Karpas-422 (cell line): ENCODE measurements around the gene BLNK. TPM values are rescaled to one million over a fixed set of nuclear protein-coding genes. Genes with fewer than 3 reads are reported as not detected.
A peak's percentile ranks its signal among the peaks of the same experiment; 100 is the strongest.

Experiments used
- DNase-seq: peaks from one replicate; pipeline ENCODE4 v3.0.0-alpha.2; 2015
- H2AFZ ChIP-seq: fragments of 200-600 bp; sonication (generic); 2 replicates; pipeline ENCODE4 v1.6.1; 2014; ENCODE audit warnings: antibody characterized with exemption, low read length, mixed read lengths
- H3K27ac ChIP-seq: fragments of 200-600 bp; sonication (generic); 2 replicates; pipeline ENCODE4 v1.5.1; 2014; ENCODE audit warnings: mild to moderate bottlenecking, low read length, moderate library complexity
- H3K27me3 ChIP-seq: fragments of 200-600 bp; sonication (generic); 2 replicates; pipeline ENCODE4 v1.6.1; 2014; ENCODE audit warnings: low read length, mixed read lengths
- H3K36me3 ChIP-seq: fragments of 200-600 bp; sonication (generic); 2 replicates; pipeline ENCODE4 v1.6.1; 2014; ENCODE audit warnings: low read length, mixed read lengths; ENCODE audit not compliant: insufficient read depth
- H3K4me1 ChIP-seq: fragments of 200-600 bp; sonication (generic); 2 replicates; pipeline ENCODE4 v1.6.1; 2014; ENCODE audit warnings: mild to moderate bottlenecking, low read length, mixed read lengths
- H3K4me2 ChIP-seq: fragments of 200-600 bp; sonication (generic); 2 replicates; pipeline ENCODE4 v1.6.1; 2014; ENCODE audit warnings: low read length, low read depth, mild to moderate bottlenecking; ENCODE audit not compliant: poor library complexity, severe bottlenecking
- H3K4me3 ChIP-seq: fragments of 200-600 bp; sonication (generic); 2 replicates; pipeline ENCODE4 v1.5.1; 2014; ENCODE audit warnings: mild to moderate bottlenecking, antibody characterized with exemption, low read length, mixed read lengths
- H3K79me2 ChIP-seq: fragments of 200-600 bp; sonication (generic); 2 replicates; pipeline ENCODE4 v1.6.1; 2014; ENCODE audit warnings: mild to moderate bottlenecking, low read length, mixed read lengths
- H3K9ac ChIP-seq: fragments of 200-600 bp; sonication (generic); 2 replicates; pipeline ENCODE4 v1.6.0; 2014; ENCODE audit warnings: low read length
- H3K9me2 ChIP-seq: fragments of 200-600 bp; sonication (generic), shearing (Covaris generic); replicated peaks from 2 replicates; pipeline ENCODE4 v1.6.0; 2014; ENCODE audit warnings: mild to moderate bottlenecking, low read length, moderate library complexity; ENCODE audit not compliant: insufficient read depth
- H3K9me3 ChIP-seq: fragments of 300-700, 200-600 bp; sonication (generic); 2 replicates; pipeline ENCODE4 v1.6.1; 2014; ENCODE audit warnings: low read length, mixed read lengths
- H4K20me1 ChIP-seq: fragments of 200-600 bp; sonication (generic); 2 replicates; pipeline ENCODE4 v1.6.1; 2014; ENCODE audit warnings: mild to moderate bottlenecking, antibody characterized with exemption, low read length, low read depth; ENCODE audit not compliant: insufficient read depth
- total RNA-seq: library from RNA; depleted of rRNA; stranded (reverse); fragments of >200 nt; shearing (Covaris generic); gene quantifications from 2 replicates; pipeline ENCODE4 v1.2.3, GENCODE V29; 2014; ENCODE audit warnings: low replicate concordance

BLNK gene
- total RNA-seq, 1 experiment from 2014 or later: 99.1 TPM

DNA sequence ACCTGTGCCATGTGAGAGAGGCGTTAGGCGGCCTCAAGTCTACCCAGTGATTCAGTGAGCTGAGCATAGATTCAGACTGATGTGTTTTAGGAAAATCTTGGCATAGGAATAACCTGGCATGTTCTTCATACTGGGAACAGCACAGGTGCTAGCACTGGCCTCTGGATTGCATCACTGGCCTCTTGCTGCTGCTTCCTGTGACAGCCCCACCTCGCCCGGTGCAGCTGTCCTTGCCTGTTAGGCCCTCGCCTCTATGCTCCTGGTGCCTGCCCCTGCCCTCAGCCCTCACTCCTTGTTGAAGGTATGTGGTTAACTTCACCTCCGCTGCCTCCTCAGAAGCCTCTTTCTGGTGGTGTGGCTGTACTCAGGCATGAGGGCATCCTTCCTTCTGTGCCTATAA is 46.2 kb downstream of the BLNK start:
- Histone ChIP-seq H3K9ac (no peak overlapping the region), H3K9me2 (no peaks in the 10 kb centered on the region), H3K36me3 (peaks cover 31% of the 10 kb centered on the region; the same call in 1 of the 2 replicates), H3K27ac (no peak overlapping the region), H3K27me3 (no peaks in the 10 kb centered on the region), H3K79me2 (peaks cover 8% of the 10 kb centered on the region; the same call in 1 of the 2 replicates), H2AFZ (no peak overlapping the region), H3K4me2 (no peak overlapping the region), H3K9me3 (no peaks in the 10 kb centered on the region), H3K4me1 (peaks cover 7% of the 10 kb centered on the region), H3K4me3 (no peak overlapping the region), H4K20me1 (no peaks in the 10 kb centered on the region)
- no peak for DNase-seq

- no peak overlapping the region for H3K4me2 ChIP-seq
- DNase-seq: no peak
- H3K27me3 ChIP-seq: no peaks in the 10 kb centered on the region
- H3K27ac ChIP-seq: no peak overlapping the region
- peaks cover 26% of the 10 kb centered on the region; the same call in 1 of the 2 replicates for H3K36me3 ChIP-seq
- no peaks in the 10 kb centered on the region for H4K20me1 ChIP-seq
- no peak overlapping the region for H2AFZ ChIP-seq
- no peaks in the 10 kb centered on the region for H3K9me3 ChIP-seq
- no peak overlapping the region for H3K9ac ChIP-seq
- no peaks in the 10 kb centered on the region for H3K79me2 ChIP-seq
- H3K4me3 ChIP-seq: no peak overlapping the region
- H3K4me1 ChIP-seq: peaks cover 2% of the 10 kb centered on the region
- no peaks in the 10 kb centered on the region for H3K9me2 ChIP-seq
Measured at GRCh38 chr10:96222908-96223307, 48.5 kb downstream of the BLNK start.

DNA sequence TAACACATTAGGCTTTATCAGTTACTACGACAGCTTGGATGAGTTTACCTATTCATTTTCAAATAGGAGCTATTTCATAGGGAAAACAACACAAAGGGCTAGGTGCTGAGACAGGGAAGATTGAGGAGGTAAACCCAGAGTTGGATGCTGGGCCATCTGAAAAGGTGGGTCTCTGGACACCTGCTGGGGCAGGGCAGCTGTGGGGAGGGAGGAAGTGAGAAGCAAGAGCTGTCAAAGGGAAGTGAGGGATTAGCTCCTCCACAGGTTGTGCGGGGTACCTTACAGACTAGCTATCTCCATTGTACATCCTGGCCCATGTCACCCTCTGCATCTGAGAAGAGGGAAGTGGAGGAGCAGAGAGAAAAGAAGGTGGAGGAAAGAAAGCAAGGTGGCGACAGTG is 48.9 kb downstream of the BLNK start:
- Histone ChIP-seq H3K4me3 (no peak overlapping the region), H3K27me3 (no peaks in the 10 kb centered on the region), H3K9ac (no peak overlapping the region), H3K4me2 (no peak overlapping the region), H4K20me1 (no peaks in the 10 kb centered on the region), H3K4me1 (peaks cover 5% of the 10 kb centered on the region), H2AFZ (no peak overlapping the region), H3K79me2 (no peaks in the 10 kb centered on the region), H3K27ac (peak overlapping the region; percentile 37; the same call in 1 of the 2 replicates), H3K36me3 (peaks cover 23% of the 10 kb centered on the region; the same call in 1 of the 2 replicates), H3K9me3 (no peaks in the 10 kb centered on the region), H3K9me2 (no peaks in the 10 kb centered on the region)
- no peak for DNase-seq

DNA sequence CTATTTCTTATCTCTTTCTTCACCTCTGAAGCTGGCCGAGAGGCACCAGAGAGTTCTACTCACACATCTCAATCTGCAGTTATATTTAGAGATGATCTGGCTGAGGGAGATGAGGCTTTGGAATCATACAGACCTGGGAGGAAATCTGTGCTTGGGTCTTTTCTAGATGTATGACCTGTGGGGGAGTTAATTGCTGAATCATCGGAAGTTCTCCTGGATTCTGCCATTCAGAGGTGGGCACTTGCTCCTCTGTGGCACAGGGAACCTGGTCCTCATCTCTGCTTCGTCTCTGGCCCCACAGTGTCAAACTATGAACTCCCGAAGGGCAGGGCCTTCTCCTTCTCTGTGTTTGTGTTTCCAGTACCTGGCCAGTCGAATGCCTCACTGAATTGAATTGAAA is 52.5 kb downstream of the BLNK start:
- H3K36me3 ChIP-seq: peaks cover 26% of the 10 kb centered on the region; the same call in 1 of the 2 replicates

GRCh38 chr10:96217711-96218110 is 53.7 kb downstream of the BLNK start:
- Histone ChIP-seq H4K20me1 (no peaks in the 10 kb centered on the region), H3K9me3 (no peaks in the 10 kb centered on the region), H3K27ac (no peak overlapping the region), H3K27me3 (no peaks in the 10 kb centered on the region), H3K9ac (no peak overlapping the region), H3K9me2 (no peaks in the 10 kb centered on the region), H2AFZ (no peak overlapping the region), H3K4me3 (no peak overlapping the region), H3K79me2 (no peaks in the 10 kb centered on the region), H3K4me1 (peaks cover 5% of the 10 kb centered on the region), H3K4me2 (no peak overlapping the region), H3K36me3 (peaks cover 31% of the 10 kb centered on the region; the same call in 1 of the 2 replicates)
- no peak for DNase-seq

More for the DNA sequence above, 52.5 kb downstream of the BLNK start:
- DNase-seq: no peak
- Histone ChIP-seq H3K4me3 (no peak overlapping the region), H3K9me3 (no peaks in the 10 kb centered on the region), H3K27me3 (no peaks in the 10 kb centered on the region), H4K20me1 (no peaks in the 10 kb centered on the region), H3K9ac (no peak overlapping the region), H3K4me1 (peaks cover 5% of the 10 kb centered on the region), H3K9me2 (no peaks in the 10 kb centered on the region), H3K27ac (no peak overlapping the region), H2AFZ (no peak overlapping the region), H3K4me2 (no peak overlapping the region), H3K79me2 (no peaks in the 10 kb centered on the region)

GRCh38 chr10:96216775-96217174 is 54.6 kb downstream of the BLNK start:
- no peak overlapping the region for H3K27ac ChIP-seq
- no peak overlapping the region for H2AFZ ChIP-seq
- no peak for DNase-seq
- no peaks in the 10 kb centered on the region for H3K79me2 ChIP-seq
- no peaks in the 10 kb centered on the region for H3K27me3 ChIP-seq
- no peak overlapping the region for H3K4me3 ChIP-seq
- peaks cover 31% of the 10 kb centered on the region; the same call in 1 of the 2 replicates for H3K36me3 ChIP-seq
- no peaks in the 10 kb centered on the region for H3K9me3 ChIP-seq
- H3K4me1 ChIP-seq: peaks cover 5% of the 10 kb centered on the region
- H3K4me2 ChIP-seq: no peak overlapping the region
- H3K9me2 ChIP-seq: no peaks in the 10 kb centered on the region
- H4K20me1 ChIP-seq: no peaks in the 10 kb centered on the region
- no peak overlapping the region for H3K9ac ChIP-seq

- no peak overlapping the region for H3K4me3 ChIP-seq
- no peak overlapping the region for H2AFZ ChIP-seq
- no peak overlapping the region for H3K9ac ChIP-seq
- H4K20me1 ChIP-seq: no peaks in the 10 kb centered on the region
- no peak for DNase-seq
- H3K79me2 ChIP-seq: no peaks in the 10 kb centered on the region
- H3K4me2 ChIP-seq: no peak overlapping the region
- peaks cover 20% of the 10 kb centered on the region; the same call in 1 of the 2 replicates for H3K36me3 ChIP-seq
- H3K27ac ChIP-seq: no peak overlapping the region
- no peaks in the 10 kb centered on the region for H3K9me2 ChIP-seq
- H3K4me1 ChIP-seq: peaks cover 3% of the 10 kb centered on the region; the same call in 1 of the 2 replicates
- H3K27me3 ChIP-seq: no peaks in the 10 kb centered on the region
- H3K9me3 ChIP-seq: no peaks in the 10 kb centered on the region
Measured at GRCh38 chr10:96212911-96213310, 58.5 kb downstream of the BLNK start.

DNA sequence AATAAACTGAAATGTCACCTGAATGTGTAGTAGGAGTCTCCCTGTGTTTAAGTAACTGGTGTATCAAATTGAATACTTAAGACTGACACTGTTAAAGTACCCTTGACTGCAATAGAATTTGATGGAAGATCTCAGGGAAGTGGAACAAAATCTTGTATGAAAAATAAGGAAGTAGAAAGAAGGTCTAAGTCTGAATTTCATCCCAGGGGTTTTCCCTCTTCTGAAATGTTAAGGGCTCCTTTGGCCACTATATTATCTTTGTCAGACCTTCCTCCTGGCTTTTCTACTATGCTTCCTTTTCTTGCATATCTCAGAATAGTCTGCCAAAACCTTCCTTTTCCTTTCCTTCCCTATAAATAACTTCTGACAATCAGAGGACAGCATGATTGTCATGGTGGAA is 59.6 kb downstream of the BLNK start:
- DNase-seq: no peak
- no peak overlapping the region for H3K27ac ChIP-seq
- H3K4me1 ChIP-seq: no peaks in the 10 kb centered on the region
- H2AFZ ChIP-seq: no peak overlapping the region
- H3K9ac ChIP-seq: no peak overlapping the region
- H3K79me2 ChIP-seq: no peaks in the 10 kb centered on the region
- H4K20me1 ChIP-seq: no peaks in the 10 kb centered on the region
- no peak overlapping the region for H3K4me3 ChIP-seq
- H3K27me3 ChIP-seq: no peaks in the 10 kb centered on the region
- H3K4me2 ChIP-seq: no peak overlapping the region
- H3K36me3 ChIP-seq: peaks cover 20% of the 10 kb centered on the region; the same call in 1 of the 2 replicates
- H3K9me2 ChIP-seq: no peaks in the 10 kb centered on the region
- no peaks in the 10 kb centered on the region for H3K9me3 ChIP-seq
